Measurements from ENCODE around the gene ZFYVE27.

ZFYVE27 gene

GRCh38 chr10:97744405-97745035, 7.6 kb downstream of the ZFYVE27 start:
- no peak for DNase-seq

DNA sequence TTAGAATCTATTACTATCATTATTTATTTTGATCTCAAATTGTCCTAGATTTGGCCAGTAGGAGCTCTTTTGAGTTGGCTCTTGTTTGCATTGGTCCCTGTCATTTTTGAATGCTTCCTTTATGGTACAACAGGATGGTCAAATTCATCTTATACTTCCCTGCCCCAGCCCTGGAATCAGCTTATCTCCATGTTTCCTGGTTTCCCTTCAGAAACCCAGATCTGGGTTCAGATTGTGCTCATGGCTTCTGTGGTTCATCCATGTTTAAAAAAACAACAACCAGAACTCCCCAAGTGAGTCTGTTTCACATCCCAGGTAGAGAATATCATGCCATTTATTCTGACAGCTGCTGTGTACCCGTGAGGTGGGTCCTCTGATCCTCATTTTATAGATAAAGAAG, 10.6 kb downstream of the ZFYVE27 start:
- DNase-seq, result no peak

- DNase-seq, result no peak
Measured at GRCh38 chr10:97748116-97748515, 11.2 kb downstream of the ZFYVE27 start.

- DNase-seq, result no peak
Measured at GRCh38 chr10:97752956-97753355, 16.0 kb downstream of the ZFYVE27 start.

DNA sequence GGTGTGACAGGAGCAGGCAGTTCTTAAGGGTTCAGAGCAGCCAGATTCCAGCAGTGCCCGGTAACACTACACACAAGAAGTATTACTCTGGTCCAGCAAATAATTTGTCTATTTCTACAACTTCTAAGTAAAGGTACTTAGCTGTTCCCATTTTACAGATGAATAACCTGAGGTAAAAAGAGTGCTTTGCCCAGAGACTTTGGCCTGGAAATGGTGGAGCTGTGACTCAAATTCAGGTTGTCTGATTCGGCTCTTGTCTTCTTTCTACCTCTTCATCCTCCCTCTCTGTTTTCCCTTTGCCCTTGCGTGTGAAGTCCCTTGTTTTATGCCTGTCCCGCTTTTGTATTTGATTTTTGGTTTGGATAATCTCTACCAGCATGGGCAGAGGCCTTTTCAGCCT, 17.8 kb downstream of the ZFYVE27 start:
- no peak for DNase-seq

- DNase-seq, result no peak
Measured at GRCh38 chr10:97755718-97756117, 18.8 kb downstream of the ZFYVE27 start.

DNA sequence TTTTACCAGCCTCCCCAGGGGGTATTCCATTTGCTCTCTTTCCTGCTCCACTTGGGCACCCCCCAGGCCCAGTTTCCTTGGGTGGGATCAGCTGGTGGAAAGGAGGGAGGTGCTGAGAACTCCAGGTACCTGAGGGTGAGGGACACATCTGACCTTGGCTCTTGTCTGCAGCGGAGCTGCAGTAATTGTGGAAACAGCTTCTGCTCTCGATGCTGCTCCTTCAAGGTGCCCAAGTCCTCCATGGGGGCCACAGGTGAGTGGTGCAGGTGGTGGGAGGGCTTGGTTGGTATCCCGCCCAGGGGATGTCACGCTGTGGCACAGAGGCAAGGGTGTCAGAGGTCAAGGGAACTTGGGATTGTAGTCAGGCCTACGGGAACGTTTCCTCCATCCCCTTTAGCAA, 20.5 kb downstream of the ZFYVE27 start:
- no peak for DNase-seq

GRCh38 chr10:97759158-97759887, 22.4 kb downstream of the ZFYVE27 start:
- peak in 1 of 2 experiments; percentile 51 for DNase-seq

DNA sequence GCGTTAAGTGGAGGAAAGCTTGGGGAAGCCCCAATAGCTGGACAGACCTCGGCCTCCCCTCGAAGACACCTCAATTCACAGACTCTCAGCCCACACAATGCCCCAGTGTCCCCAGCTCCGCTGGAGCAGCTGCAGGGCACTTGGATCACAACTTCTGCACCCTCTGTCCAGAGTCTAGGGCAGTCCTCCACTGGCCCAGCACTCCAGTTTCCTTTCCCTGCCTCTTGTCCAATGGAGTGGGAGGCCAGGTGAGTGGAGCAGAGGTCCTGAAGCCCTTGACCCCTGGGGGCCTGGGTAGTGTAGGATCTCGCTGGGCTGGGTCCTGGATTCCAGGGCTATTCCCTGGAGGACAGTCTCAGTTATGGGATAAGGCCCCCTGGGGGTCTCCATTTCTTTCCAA, 23.0 kb downstream of the ZFYVE27 start:
- DNase-seq, result no peak

GRCh38 chr10:97760461-97761257, 23.7 kb downstream of the ZFYVE27 start:
- DNase-seq, result no peak

- DNase-seq, result no peak
Measured at GRCh38 chr10:97761331-97761865, 24.5 kb downstream of the ZFYVE27 start.

DNA sequence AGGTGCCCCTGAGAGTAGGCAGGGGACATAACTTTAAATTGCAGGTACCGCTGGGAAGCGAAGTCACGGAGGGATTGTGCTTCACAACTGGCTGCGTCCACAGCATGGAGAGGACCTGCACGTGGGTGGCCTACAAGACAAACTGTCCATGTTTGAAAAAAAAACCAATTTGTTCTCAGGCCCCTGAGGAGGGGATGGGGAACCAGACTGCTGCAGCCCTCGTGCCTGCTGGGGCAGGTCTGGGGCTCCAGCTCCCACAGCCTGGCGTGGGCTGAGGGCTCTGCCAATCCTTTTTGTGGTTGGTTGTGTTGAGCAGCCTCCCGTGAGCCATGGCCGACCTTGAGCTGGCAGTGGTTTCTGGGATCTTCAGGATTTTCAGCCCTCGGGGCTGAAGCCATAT, 25.1 kb downstream of the ZFYVE27 start:
- no peak for DNase-seq

DNA sequence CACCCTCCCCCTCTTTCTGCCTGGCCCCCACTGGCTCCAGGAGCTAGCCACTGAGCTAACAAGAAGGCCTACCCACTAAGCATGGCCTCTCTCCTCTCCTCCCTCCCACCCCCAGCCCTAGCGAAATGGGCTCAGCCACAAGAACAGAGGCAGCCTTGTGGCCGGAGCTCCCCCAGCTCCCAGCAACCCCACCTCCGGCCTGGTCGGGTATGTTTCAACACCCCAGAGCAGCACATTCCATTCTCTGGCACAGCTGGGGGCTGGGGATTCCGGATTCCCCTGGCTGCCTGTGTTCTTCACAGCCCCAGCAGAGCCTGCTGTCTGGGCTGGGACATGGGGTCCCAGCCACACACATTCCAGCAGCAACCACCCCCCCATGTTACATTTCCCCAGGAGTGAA, 25.9 kb downstream of the ZFYVE27 start:
- no peak for DNase-seq

DNA sequence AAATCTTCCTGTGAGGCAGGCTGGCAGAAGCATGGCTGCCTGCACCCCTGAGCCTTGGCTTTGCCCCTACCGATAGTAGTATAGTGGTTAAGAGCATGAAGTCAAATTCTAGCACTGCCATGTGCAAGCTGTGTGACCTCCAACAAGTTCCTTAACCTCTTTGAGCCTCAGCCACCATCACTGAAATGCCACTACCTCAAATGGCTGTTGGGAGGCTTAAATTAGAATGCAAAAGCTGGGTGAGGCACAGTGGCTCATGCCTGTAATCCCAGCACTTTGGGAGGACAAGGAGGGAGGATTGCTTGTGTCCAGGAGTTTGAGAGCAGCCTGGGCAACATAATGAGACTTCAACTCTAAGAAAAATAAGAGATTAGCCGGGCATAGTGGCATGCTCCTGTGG, 26.5 kb downstream of the ZFYVE27 start:
- DNase-seq, result no peak

DNA sequence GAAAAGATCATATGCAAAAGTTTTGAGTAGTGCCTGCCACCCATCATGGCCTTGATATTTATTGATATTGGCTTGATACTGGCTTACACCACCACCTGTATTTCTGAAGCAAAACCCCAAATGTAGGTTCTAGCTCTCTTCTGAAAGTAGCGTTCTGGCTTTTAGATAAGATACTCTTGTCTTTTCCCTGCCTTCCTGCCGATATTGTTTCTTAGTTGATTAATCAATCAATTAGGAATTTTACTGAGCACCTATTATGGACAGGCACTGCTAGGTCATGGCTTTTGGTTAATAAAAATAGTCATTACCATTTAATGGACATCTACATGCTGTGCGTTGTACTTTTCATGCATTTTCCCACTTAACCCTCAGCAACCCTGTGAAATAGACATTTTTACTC, 27.0 kb downstream of the ZFYVE27 start:
- no peak for DNase-seq

DNA sequence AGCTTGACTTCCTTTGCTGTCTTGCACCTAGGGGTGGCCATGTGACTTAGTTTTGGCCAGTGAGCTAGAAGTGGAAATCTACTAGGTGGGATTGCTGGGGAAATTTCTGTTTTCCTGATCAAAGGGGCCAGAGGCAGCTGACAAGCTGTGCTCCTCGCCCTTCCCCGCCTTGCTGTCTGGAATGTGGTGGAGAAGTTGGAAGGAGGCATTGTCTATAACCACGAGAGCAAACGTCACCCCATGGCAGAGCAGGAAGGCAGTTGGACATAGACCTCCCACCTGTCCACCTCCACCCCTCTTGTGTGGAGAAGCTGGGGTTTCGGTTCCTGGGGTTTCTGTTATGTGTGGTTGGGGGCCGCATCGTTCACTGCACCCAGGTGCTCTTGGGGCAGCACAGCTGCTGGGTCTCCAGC, 27.6 kb downstream of the ZFYVE27 start:
- DNase-seq, result no peak

- peak in 1 of 2 experiments; percentile 44 for DNase-seq
Measured at GRCh38 chr10:97765201-97765600, 28.3 kb downstream of the ZFYVE27 start.

GRCh38 chr10:97766106-97766810, 29.3 kb downstream of the ZFYVE27 start:
- no peak for DNase-seq

GRCh38 chr10:97766996-97767924, 30.3 kb downstream of the ZFYVE27 start:
- no peak for DNase-seq

- no peak for DNase-seq
Measured at GRCh38 chr10:97768322-97769315, 31.7 kb downstream of the ZFYVE27 start.

DNA sequence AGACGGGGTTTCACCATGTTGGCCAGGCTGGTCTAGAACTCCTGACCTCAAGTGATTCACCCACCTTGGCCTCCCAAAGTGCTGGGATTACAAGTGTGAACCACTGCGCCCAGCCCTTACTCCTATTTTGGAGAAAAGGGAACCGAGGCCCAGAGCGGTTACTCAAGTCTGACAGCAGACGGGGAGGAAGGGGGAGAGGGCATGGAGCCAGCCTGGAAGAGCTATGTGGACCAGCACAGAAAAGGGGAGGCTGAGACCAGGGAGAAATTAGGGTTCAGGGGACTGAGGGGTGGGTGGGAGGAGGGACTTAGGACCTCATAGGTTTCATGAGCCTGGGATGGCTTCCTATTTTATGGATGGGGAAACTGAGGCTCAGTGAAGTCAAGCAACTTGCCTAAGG, 33.3 kb downstream of the ZFYVE27 start:
- DNase-seq, result no peak

Measured in NCI-H524 (cell line).